HG03060 (cell line): ENCODE results near the gene C6.

ENCODE experiments used
- ATAC-seq: cut with Tn5 transposase; IDR thresholded peaks from one replicate; pipeline ENCODE4 v1.9.1; 2021; ENCODE audit warnings: low read depth, moderate number of reproducible peaks; ENCODE audit not compliant: unreplicated experiment

Gene C6

DNA sequence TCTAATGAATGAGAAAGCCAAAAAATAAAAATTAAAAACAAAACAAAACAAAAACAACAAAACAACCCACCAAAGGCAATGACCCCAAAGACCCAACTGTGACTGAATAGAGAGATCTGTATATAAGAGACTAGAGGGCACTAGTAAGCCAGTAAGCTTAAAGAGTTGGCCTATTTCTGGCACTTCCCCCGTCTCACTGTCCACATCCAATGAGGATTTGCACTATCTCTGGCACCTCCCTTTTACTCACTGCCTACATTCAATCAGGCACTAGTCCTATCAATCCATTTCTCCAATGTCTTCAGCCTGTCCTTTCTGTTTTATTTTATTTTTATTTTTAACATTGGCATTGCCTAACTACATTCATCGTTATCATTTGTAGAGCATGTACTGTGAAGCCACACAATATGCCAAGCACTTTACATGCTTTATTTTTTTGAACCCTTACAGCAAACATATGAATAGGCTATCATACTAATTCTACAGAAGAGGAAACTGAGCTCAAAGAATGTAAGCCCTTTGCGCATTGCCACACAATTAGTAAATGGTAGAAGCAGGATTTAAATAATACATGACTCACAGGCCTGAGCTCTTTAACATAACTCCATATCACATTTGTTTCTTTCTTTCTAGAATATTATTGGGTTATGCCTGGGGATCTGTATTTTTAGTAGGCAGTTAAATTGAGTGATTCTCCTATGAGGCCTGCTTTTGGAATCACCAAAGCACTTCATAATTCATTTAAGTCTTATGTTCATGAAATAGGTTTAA, 70.0 kb downstream of the C6 start:
- ATAC-seq: no peak

DNA sequence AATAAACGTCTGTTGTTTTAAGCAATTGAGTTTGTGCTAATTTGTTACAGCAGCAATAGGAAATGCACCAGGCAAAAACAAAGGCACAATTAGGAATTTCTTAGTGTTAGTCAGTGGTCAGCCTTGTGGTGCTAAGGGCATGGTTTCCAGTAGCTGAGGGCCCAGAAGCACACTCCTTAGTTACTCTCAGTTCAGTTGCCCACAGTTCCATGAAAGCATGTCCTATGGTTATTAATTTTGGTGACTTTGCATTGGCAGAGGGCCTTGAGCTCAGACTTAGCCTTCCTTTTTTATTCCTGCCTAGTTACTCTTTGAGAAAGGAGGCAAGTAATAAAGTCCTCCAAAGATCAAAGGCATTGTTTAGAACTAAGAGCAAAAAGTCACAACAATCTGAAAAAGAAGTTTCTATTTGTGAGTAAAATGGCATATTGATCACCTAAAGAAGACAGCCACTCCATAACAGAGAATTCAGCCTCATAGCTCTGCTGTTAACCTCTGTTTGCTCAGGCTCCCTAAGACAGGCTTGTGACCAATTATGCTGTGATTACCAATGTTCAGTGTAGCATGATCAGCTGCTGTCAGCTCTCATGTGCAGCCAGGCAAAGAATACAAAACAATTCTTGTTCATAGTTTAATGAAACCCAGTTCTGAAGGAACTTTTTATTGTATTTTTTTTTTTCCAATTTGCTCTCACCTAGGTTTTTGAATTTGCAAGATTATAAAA, 85.2 kb downstream of the C6 start:
- ATAC-seq: no peak

DNA sequence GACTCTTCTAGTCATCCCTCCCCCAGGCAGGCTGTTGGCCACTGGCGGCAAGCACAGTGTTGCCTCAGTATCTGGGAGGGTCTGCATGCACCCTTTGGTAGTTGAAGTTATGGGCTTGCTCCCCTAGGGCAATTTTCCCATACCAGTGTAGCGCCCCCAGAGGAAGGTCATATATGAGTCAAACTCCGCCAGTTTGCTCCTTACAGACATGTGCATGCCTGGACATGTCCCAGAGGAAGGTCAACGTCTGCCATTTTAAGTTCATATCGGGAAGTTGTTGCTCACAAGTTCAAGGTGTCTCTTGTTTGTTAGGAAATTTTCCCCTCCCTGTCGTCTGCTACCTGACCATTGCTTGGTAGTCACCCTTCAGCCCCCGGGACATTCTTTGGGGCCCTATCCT, 90.9 kb downstream of the C6 start:
- no peak for ATAC-seq

DNA sequence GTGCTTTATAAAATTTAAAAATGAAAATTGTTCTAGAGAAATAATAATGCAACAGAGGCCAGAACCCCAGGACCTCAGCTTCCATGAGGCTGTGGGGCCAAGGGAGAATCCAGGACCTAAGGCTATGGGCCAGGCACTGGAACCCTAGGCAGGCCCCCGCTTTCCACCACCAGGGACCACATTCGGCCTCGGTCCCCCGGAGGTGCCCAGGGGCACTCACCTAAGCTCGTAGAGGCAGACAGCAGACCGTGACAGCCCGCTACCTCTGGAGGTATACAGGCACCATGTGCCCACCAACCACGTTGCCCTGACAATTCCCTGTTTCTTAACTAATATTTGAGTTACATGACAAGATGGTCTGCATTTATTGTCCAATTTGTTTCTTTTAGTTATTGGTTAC, 92.7 kb downstream of the C6 start:
- no peak for ATAC-seq

DNA sequence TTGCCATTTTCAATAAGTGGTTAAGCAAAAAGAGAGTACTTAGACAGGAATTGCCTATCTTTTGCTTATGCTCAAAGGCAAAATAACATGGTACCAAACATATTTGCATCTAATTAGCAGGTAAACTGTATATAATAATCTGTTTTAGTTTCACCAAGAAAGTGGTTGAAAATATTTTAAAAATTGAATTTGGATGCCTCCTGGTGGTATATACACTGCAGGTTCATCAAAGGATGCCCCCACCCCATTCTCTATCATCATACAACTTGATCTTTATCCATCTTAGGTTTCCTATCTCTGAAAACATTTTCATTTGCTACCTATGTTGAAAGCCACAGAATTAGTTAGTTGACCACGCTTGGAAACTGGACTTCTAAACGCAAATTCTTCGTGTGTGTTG, 95.2 kb downstream of the C6 start:
- no peak for ATAC-seq

DNA sequence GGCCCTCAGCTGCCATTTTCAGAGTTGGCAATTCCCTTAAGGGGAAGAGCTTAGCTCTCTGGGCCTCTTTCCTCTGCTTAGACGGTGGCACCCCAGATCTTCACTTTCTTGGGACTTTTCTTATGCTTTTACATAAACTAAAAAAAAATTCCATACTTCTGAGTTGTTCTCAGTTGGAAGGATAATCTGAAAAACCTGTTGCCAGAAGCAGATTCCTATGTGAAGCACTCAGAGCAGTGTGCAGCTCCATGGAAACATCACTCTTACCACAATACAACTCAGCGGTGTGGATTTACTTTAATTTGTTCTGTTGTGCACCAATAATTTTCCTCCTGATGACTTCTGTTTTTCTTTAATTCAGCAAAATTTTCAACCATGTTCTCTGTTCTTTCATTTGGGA, 98.1 kb downstream of the C6 start:
- no peak for ATAC-seq

DNA sequence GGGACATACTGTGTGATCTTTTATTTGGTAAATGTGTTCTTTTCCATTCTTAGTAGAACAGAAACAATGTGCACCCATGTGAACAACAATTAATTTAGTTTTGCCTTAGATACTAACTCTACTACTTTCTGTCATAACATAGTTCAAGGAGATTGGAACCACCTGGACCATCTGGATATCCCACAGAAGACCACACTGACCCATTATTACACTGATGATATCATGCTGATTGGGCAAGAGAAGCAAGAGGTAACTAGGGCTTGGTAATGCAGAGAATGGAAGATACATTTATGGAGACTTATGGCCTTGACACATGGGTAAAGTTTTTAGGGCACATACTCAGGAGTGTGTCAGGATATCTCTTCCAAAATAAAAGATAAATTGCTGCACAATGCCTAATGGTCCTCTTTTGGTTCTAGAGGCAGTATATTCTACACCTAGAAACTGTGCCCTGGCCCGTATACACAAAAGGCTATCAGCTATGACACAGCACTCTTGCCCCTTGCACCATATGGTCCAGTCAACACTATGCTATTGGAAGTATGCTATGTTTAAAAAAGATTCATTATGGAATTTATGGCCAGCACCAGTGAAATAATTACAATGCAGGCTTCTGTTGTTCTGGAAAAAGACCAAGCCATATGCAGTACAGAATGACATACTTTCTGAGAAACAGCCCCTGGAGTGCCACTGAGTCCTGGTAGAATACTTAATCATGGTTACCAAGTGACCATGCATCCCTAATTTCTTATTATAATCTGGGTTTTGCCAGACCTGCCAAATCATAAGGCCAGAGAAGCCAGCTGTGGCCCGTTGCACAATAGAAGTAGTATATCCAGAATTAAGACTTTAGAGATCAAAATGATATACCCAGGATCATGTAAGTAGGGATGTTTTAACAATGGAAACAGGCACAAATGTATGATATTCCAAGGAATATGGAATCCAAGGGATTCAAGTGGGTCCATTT, 100.6 kb downstream of the C6 start:
- no peak for ATAC-seq

DNA sequence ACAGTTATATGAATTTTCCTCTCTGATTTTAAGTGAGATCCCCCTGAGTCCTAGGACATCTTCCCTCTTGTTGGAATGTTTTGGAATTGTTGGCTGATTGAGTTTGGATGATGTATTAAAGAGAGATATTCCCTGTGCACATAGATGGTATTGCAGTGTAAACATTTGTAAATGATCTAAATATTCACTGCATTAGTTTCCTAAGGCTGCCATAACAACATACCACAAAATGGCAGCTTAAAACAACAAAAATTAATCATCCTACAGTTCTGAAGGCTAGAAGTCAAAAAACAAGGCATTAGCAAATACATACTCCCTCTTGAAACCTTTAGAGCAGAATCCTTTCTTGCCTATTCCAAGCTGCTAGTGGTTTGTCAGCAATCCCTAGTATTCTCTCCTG, 104.1 kb downstream of the C6 start:
- no peak for ATAC-seq

DNA sequence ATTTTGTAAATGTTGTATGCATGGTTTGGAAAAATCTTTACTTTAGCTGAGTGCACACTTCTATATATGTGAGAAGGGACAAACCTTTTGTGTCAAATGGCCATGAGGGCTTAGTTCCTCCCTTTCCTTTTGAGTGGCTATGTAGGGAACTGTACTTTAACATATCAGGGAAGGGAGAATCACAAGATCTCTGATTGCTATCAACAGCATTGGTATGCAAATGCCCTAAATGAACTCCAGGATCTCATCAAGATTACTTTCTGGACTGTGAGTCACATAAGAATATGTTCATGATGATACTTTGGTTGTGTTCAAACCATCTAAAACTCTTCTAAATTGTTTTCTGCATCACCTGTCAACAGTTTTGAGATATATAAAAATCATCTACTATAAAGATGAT, 111.0 kb downstream of the C6 start:
- no peak for ATAC-seq

DNA sequence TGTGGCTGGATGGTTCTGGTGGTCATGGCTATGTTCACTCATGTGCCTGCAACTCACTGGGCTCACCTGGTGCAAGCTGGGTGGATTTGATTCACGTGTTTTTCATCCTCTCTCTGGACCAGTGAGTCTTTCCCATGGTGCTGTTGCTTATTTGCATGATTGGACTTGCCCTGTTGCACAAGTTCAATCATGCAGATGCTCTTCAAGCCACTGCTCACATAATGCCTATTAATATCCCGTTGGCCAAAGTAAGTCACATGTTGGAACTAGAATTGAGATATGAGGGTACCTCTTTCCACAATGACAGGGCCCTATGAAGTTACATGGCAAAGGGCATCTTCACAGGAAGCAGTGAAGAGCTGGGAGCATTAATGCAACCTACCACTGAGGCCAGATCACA, 115.7 kb downstream of the C6 start:
- ATAC-seq: no peak

DNA sequence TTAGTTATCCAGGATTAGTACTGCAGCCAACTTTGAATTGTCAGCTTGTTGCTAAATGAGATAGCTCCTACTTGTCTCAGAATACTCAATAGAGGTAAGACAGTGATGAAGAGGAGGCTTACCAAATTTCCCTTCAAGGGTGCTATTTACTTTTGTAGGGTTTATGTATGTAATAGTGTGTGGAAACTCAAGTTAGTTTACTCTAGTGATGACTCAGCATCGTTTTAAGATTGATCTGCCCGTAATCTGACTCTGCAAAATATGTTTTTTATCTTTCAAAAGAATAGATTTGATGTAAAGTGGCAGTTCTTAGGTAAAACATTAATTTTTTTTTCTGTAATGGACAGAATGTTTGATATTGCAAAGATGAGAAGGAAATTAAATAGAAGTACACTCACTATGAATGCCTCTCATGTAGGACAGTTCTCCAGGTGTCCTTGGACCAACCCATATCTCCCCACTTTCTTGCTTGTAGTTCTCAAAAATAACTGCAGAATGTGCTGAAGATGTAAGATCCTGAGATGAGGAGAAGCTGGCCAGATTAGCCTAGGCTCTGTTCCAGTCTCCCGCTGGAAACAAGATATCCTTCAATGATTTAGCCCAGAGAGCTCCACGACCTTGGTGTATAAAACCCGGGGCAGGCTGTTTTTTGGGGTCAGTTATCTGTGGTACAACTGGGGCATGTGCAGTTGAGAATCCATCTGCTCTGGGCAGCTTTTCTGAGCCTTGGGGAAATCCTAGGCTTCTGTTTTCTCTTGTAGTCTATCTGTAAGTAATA, 117.8 kb downstream of the C6 start:
- no peak for ATAC-seq

DNA sequence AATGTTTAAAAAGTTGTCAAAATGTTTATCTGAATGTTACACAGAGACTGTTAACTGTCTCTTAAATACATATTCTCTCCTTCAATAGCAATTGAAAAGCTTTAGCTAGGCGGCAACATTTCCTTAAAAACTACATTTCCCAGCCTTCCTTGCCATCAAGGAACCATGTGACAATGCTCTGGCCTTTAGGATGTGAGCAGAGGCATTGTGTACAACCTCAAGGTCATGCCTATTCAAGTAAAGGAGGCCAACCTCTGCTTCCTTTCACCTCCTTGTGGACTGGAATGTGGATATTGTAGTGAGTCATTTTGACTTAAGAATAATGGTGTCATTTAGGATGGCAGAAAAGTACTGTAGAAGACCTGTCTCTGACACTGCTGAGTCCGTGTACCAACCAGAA, 118.5 kb downstream of the C6 start:
- no peak for ATAC-seq

DNA sequence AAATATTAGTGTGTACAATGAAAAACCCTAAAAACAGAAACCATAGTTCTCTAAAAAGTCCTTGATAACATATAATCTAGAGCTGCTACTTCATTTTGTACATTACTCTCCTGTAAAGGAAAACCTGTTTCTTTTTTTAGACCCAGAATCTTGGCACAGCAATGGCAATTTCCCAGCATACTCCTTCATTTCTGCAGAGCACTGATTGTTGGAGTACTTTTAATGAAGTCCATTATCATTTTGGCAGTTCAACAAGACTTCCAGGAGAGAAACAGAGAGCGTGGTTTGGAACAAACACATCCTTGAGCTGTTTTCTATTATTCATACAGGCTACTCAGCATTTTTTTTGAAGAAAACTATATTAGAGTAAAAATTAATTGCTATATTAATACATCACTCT, 119.5 kb downstream of the C6 start:
- no peak for ATAC-seq
